Glutamatergic neuron (in vitro differentiated cells): ENCODE measurements around the gene SYNE2. TPM values are rescaled to one million over a fixed set of nuclear protein-coding genes. Genes with fewer than 3 reads are reported as not detected.

Experiments used
- DNase-seq: peaks from one replicate; pipeline ENCODE4 v3.0.0; 2022
- H3K27ac Mint-ChIP-seq: one replicate; pipeline ENCODE4 v1.8.0; 2020; ENCODE audit warnings: mild to moderate bottlenecking, mixed read lengths, inconsistent platforms; ENCODE audit not compliant: unreplicated experiment
- H3K27me3 Mint-ChIP-seq: one replicate; pipeline ENCODE4 v1.8.0; 2020; ENCODE audit warnings: mild to moderate bottlenecking, moderate library complexity, mixed read lengths, inconsistent platforms; ENCODE audit not compliant: unreplicated experiment
- H3K36me3 Mint-ChIP-seq: one replicate; pipeline ENCODE4 v1.8.0; 2020; ENCODE audit warnings: mild to moderate bottlenecking, mixed read lengths, inconsistent platforms; ENCODE audit not compliant: unreplicated experiment
- H3K4me1 Mint-ChIP-seq: one replicate; pipeline ENCODE4 v1.8.0; 2020; ENCODE audit warnings: mild to moderate bottlenecking, low read depth, mixed read lengths, inconsistent platforms; ENCODE audit not compliant: unreplicated experiment
- H3K4me3 Mint-ChIP-seq: one replicate; pipeline ENCODE4 v1.8.0; 2020; ENCODE audit warnings: mild to moderate bottlenecking, mixed read lengths, inconsistent platforms; ENCODE audit not compliant: unreplicated experiment
- H3K9me3 Mint-ChIP-seq: one replicate; pipeline ENCODE4 v1.8.0; 2020; ENCODE audit warnings: mild to moderate bottlenecking, moderate library complexity, mixed read lengths, inconsistent platforms; ENCODE audit not compliant: unreplicated experiment
- total RNA-seq: library from RNA; stranded (reverse); fragmentation: NEBNext Ultra II Directional; extraction: Animal tissue kit (Norgen Biotek cat#: 25700); gene quantifications from one replicate; pipeline ENCODE4 v1.2.1, GENCODE V29; 2021; ENCODE audit not compliant: unreplicated experiment
- TF ChIP-seq, protein P1 (sequence below): fragments of 200-600 bp; sonication (generic); IDR thresholded peaks from one replicate; pipeline ENCODE4 v1.5.0; 2021; ENCODE audit not compliant: partially characterized antibody, unreplicated experiment

Gene SYNE2
- total RNA-seq, 1 donor from 2014 or later: 81.7 TPM

DNA sequence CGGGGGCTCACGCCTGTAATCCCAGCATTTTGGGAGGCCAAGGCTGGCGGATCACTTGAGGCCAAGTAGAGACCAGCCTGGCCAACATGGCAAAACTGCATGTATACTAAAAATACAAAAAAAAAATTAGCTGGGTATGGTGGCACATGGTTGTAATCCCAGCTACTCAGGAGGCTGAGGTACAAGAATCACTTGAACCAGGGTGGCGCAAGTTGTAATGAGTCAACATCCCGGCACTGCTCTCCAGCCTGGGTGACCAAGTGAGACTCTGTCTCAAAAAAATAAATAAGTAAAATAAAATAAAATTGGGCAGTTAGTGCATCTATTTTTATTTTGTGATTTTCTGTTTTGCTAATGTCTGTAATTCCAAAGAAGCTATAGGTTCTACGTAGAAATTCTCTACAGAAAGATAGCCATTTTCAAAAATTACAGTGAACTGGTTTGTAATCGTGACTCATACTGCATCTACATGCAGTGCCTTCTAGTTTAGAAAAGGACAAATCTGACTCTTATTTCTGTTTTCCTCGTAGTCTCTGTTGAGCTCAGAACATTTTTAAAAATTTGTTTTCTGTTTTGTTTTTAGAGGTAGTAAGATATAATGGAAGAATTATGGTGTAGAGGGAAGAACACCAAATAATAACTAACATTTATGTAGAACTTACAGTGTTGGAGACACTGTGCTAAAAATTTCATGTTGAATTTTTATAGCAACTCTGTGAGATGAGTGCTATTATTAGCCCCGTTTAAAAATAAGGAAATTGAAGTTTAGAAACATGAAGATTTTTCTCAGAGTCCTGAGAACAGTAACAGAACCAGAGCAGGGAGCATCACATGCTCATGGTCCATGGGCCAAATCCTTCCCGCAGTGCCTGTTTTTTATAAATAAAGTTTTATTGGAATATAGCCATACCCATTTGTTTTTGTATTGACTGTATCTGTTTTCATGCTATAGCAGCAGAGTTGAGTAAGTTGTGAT lies 201.2 kb downstream of the SYNE2 start:
- Mint-ChIP-seq H3K9me3 (no peaks in the 10 kb centered on the region), H3K27ac (no peak overlapping the region), H3K4me1 (peaks cover 4% of the 10 kb centered on the region), H3K4me3 (no peak overlapping the region), H3K36me3 (no peaks in the 10 kb centered on the region), H3K27me3 (no peaks in the 10 kb centered on the region)
- TF ChIP-seq, protein P1, sequence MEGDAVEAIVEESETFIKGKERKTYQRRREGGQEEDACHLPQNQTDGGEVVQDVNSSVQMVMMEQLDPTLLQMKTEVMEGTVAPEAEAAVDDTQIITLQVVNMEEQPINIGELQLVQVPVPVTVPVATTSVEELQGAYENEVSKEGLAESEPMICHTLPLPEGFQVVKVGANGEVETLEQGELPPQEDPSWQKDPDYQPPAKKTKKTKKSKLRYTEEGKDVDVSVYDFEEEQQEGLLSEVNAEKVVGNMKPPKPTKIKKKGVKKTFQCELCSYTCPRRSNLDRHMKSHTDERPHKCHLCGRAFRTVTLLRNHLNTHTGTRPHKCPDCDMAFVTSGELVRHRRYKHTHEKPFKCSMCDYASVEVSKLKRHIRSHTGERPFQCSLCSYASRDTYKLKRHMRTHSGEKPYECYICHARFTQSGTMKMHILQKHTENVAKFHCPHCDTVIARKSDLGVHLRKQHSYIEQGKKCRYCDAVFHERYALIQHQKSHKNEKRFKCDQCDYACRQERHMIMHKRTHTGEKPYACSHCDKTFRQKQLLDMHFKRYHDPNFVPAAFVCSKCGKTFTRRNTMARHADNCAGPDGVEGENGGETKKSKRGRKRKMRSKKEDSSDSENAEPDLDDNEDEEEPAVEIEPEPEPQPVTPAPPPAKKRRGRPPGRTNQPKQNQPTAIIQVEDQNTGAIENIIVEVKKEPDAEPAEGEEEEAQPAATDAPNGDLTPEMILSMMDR: no peak
- no peak for DNase-seq

DNA sequence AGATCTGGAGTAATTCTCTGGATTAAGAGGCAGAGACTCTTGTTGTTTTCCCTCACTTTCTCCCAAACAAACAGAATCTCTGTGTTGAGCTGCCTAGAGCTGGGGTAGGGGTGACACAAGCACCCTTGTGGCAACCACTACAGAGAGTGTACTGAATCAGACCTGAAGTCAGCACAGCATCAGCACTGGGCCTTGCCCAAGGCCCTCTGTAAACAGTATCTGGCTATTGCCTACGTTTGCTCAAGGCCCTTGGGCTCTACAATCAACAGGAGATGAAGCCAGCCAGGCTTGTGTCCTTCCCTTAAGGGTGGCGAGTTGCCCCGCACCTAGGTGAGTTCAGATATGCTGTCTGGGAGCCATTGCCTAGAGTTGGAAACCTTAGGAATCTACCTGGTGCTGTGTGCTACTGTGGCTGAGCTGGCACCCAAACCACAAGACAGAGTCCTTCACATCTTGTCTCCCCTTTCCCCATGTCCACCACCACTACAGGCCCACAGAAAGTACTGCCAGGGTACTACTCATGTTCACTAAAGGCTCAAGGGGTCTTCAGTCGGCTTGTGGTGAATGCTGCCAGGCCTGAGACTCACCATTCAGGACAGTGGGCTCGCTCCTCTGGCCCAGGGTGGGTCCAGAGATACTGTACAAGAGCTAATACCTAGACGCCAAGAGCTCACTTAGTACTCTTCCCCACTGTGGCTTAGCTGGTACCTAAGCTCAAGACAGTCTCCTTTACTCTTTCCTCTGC lies 206.8 kb downstream of the SYNE2 start:
- DNase-seq: no peak
- Mint-ChIP-seq H3K27ac (no peak overlapping the region), H3K9me3 (no peaks in the 10 kb centered on the region)

DNA sequence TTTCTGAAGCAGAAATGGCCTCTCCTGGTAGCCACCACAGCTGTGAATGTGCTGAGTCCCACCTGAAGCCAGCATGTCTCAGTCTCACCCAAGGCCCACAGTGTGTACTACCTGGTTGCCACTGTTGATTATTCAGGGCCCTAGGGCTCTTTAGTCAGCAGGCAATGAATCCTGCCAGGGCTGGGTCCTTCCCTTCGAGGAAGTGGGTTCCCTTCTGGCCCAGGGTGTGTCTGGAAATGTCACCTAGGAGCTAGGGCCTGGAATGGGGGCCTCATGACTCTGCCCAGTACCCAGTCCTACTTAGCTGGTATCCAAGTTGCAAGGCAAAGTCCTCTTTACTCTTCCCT lies 207.4 kb downstream of the SYNE2 start:
- no peaks in the 10 kb centered on the region for H3K4me1 Mint-ChIP-seq
- H3K9me3 Mint-ChIP-seq: no peaks in the 10 kb centered on the region
- no peak overlapping the region for H3K4me3 Mint-ChIP-seq
- H3K27ac Mint-ChIP-seq: no peak overlapping the region
- TF ChIP-seq, protein P1: no peak
- no peak for DNase-seq
- H3K36me3 Mint-ChIP-seq: no peaks in the 10 kb centered on the region
- no peaks in the 10 kb centered on the region for H3K27me3 Mint-ChIP-seq

More for the DNA sequence above, 206.8 kb downstream of the SYNE2 start:
- H3K36me3 Mint-ChIP-seq: no peaks in the 10 kb centered on the region
- no peaks in the 10 kb centered on the region for H3K27me3 Mint-ChIP-seq
- TF ChIP-seq, protein P1: no peak
- no peak overlapping the region for H3K4me3 Mint-ChIP-seq
- H3K4me1 Mint-ChIP-seq: no peaks in the 10 kb centered on the region

DNA sequence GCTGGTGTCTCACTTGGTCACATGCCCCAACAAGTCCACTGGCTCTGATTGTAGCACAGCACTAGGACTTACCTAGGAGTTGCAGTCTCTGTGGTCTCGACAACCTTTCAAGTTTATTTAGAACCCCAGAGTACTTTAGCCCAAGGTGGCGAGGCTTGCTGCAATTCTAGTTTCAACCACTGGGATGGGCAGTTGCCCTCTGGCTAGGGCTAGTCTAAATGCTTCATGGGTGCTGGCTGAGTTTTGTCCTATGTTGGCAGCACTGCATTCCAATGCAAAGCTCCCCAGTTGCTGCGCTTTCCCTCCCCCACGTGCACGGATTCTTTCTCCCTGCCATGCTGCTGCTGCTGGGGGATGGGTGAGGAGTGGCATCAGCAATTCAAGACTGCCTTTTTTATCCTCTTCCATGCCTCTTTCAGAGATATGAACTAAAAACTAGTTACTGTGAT lies 207.9 kb downstream of the SYNE2 start:
- H3K9me3 Mint-ChIP-seq: no peaks in the 10 kb centered on the region
- no peak overlapping the region for H3K4me3 Mint-ChIP-seq
- no peaks in the 10 kb centered on the region for H3K36me3 Mint-ChIP-seq
- H3K27ac Mint-ChIP-seq: no peak overlapping the region
- H3K4me1 Mint-ChIP-seq: no peaks in the 10 kb centered on the region
- TF ChIP-seq, protein P1: peak; percentile 64
- DNase-seq: peak; percentile 41
- no peaks in the 10 kb centered on the region for H3K27me3 Mint-ChIP-seq
